Karpas-422 (cell line): ENCODE results near the gene BMPR1B. TPM values are rescaled to one million over a fixed set of nuclear protein-coding genes. Genes with fewer than 3 reads are reported as not detected.

Experiments
- DNase-seq: peaks from one replicate; pipeline ENCODE4 v3.0.0-alpha.2; 2015
- H2AFZ ChIP-seq: fragments of 200-600 bp; sonication (generic); 2 replicates; pipeline ENCODE4 v1.6.1; 2014; ENCODE audit warnings: antibody characterized with exemption, low read length, mixed read lengths
- H3K27ac ChIP-seq: fragments of 200-600 bp; sonication (generic); 2 replicates; pipeline ENCODE4 v1.5.1; 2014; ENCODE audit warnings: mild to moderate bottlenecking, low read length, moderate library complexity
- H3K27me3 ChIP-seq: fragments of 200-600 bp; sonication (generic); 2 replicates; pipeline ENCODE4 v1.6.1; 2014; ENCODE audit warnings: low read length, mixed read lengths
- H3K36me3 ChIP-seq: fragments of 200-600 bp; sonication (generic); 2 replicates; pipeline ENCODE4 v1.6.1; 2014; ENCODE audit warnings: low read length, mixed read lengths; ENCODE audit not compliant: insufficient read depth
- H3K4me1 ChIP-seq: fragments of 200-600 bp; sonication (generic); 2 replicates; pipeline ENCODE4 v1.6.1; 2014; ENCODE audit warnings: mild to moderate bottlenecking, low read length, mixed read lengths
- H3K4me2 ChIP-seq: fragments of 200-600 bp; sonication (generic); 2 replicates; pipeline ENCODE4 v1.6.1; 2014; ENCODE audit warnings: low read length, low read depth, mild to moderate bottlenecking; ENCODE audit not compliant: poor library complexity, severe bottlenecking
- H3K4me3 ChIP-seq: fragments of 200-600 bp; sonication (generic); 2 replicates; pipeline ENCODE4 v1.5.1; 2014; ENCODE audit warnings: mild to moderate bottlenecking, antibody characterized with exemption, low read length, mixed read lengths
- H3K79me2 ChIP-seq: fragments of 200-600 bp; sonication (generic); 2 replicates; pipeline ENCODE4 v1.6.1; 2014; ENCODE audit warnings: mild to moderate bottlenecking, low read length, mixed read lengths
- H3K9ac ChIP-seq: fragments of 200-600 bp; sonication (generic); 2 replicates; pipeline ENCODE4 v1.6.0; 2014; ENCODE audit warnings: low read length
- H3K9me2 ChIP-seq: fragments of 200-600 bp; sonication (generic), shearing (Covaris generic); replicated peaks from 2 replicates; pipeline ENCODE4 v1.6.0; 2014; ENCODE audit warnings: mild to moderate bottlenecking, low read length, moderate library complexity; ENCODE audit not compliant: insufficient read depth
- H3K9me3 ChIP-seq: fragments of 300-700, 200-600 bp; sonication (generic); 2 replicates; pipeline ENCODE4 v1.6.1; 2014; ENCODE audit warnings: low read length, mixed read lengths
- H4K20me1 ChIP-seq: fragments of 200-600 bp; sonication (generic); 2 replicates; pipeline ENCODE4 v1.6.1; 2014; ENCODE audit warnings: mild to moderate bottlenecking, antibody characterized with exemption, low read length, low read depth; ENCODE audit not compliant: insufficient read depth
- total RNA-seq: library from RNA; depleted of rRNA; stranded (reverse); fragments of >200 nt; shearing (Covaris generic); gene quantifications from 2 replicates; pipeline ENCODE4 v1.2.3, GENCODE V29; 2014; ENCODE audit warnings: low replicate concordance

The BMPR1B gene
- total RNA-seq, 1 experiment from 2014 or later: not detected

GRCh38 chr4:94976371-94977011 is 218.7 kb downstream of the BMPR1B start:
- no peak overlapping the region for H3K4me2 ChIP-seq
- H3K79me2 ChIP-seq: no peaks in the 10 kb centered on the region
- H3K4me3 ChIP-seq: no peak overlapping the region
- H4K20me1 ChIP-seq: no peaks in the 10 kb centered on the region
- H3K9me3 ChIP-seq: no peaks in the 10 kb centered on the region
- no peak for DNase-seq
- no peaks in the 10 kb centered on the region for H3K4me1 ChIP-seq
- no peaks in the 10 kb centered on the region for H3K27me3 ChIP-seq
- H3K27ac ChIP-seq: no peak overlapping the region
- no peak overlapping the region for H2AFZ ChIP-seq
- no peaks in the 10 kb centered on the region for H3K9me2 ChIP-seq
- no peaks in the 10 kb centered on the region for H3K36me3 ChIP-seq
- no peak overlapping the region for H3K9ac ChIP-seq

GRCh38 chr4:94978904-94979303 is 221.1 kb downstream of the BMPR1B start:
- no peak overlapping the region for H3K9ac ChIP-seq
- H3K27me3 ChIP-seq: no peaks in the 10 kb centered on the region
- H2AFZ ChIP-seq: no peak overlapping the region
- H3K4me1 ChIP-seq: no peaks in the 10 kb centered on the region
- H3K9me3 ChIP-seq: no peaks in the 10 kb centered on the region
- H3K4me3 ChIP-seq: no peak overlapping the region
- no peak overlapping the region for H3K27ac ChIP-seq
- H3K4me2 ChIP-seq: no peak overlapping the region
- no peaks in the 10 kb centered on the region for H3K79me2 ChIP-seq
- H3K9me2 ChIP-seq: no peaks in the 10 kb centered on the region
- DNase-seq: no peak
- no peaks in the 10 kb centered on the region for H4K20me1 ChIP-seq
- no peaks in the 10 kb centered on the region for H3K36me3 ChIP-seq

- H3K9ac ChIP-seq: no peak overlapping the region
- no peak overlapping the region for H3K27ac ChIP-seq
- H3K4me1 ChIP-seq: no peaks in the 10 kb centered on the region
- no peaks in the 10 kb centered on the region for H3K9me2 ChIP-seq
- no peaks in the 10 kb centered on the region for H3K79me2 ChIP-seq
- DNase-seq: no peak
- no peak overlapping the region for H3K4me2 ChIP-seq
- no peaks in the 10 kb centered on the region for H4K20me1 ChIP-seq
- H3K9me3 ChIP-seq: no peaks in the 10 kb centered on the region
- no peaks in the 10 kb centered on the region for H3K36me3 ChIP-seq
- H3K4me3 ChIP-seq: no peak overlapping the region
- no peak overlapping the region for H2AFZ ChIP-seq
- H3K27me3 ChIP-seq: no peaks in the 10 kb centered on the region
Observed at GRCh38 chr4:94979621-94980020, 221.9 kb downstream of the BMPR1B start.

- H4K20me1 ChIP-seq: no peaks in the 10 kb centered on the region
- H3K36me3 ChIP-seq: no peaks in the 10 kb centered on the region
- no peaks in the 10 kb centered on the region for H3K9me2 ChIP-seq
- no peak overlapping the region for H2AFZ ChIP-seq
- DNase-seq: no peak
- H3K27ac ChIP-seq: no peak overlapping the region
- no peak overlapping the region for H3K4me2 ChIP-seq
- no peak overlapping the region for H3K4me3 ChIP-seq
- no peaks in the 10 kb centered on the region for H3K4me1 ChIP-seq
- no peaks in the 10 kb centered on the region for H3K27me3 ChIP-seq
- H3K79me2 ChIP-seq: no peaks in the 10 kb centered on the region
- H3K9ac ChIP-seq: no peak overlapping the region
- no peaks in the 10 kb centered on the region for H3K9me3 ChIP-seq
Observed at GRCh38 chr4:94995684-94996394, 238.1 kb downstream of the BMPR1B start.

GRCh38 chr4:95000076-95000648 is 242.4 kb downstream of the BMPR1B start:
- no peak overlapping the region for H3K9ac ChIP-seq
- no peaks in the 10 kb centered on the region for H3K9me2 ChIP-seq
- H2AFZ ChIP-seq: no peak overlapping the region
- H3K9me3 ChIP-seq: no peaks in the 10 kb centered on the region
- H3K4me3 ChIP-seq: no peak overlapping the region
- H3K4me2 ChIP-seq: no peak overlapping the region
- no peaks in the 10 kb centered on the region for H4K20me1 ChIP-seq
- H3K36me3 ChIP-seq: no peaks in the 10 kb centered on the region
- H3K27ac ChIP-seq: no peak overlapping the region
- H3K27me3 ChIP-seq: no peaks in the 10 kb centered on the region
- no peak for DNase-seq
- no peaks in the 10 kb centered on the region for H3K4me1 ChIP-seq
- no peaks in the 10 kb centered on the region for H3K79me2 ChIP-seq

- Histone ChIP-seq H3K9me2 (no peaks in the 10 kb centered on the region), H3K9ac (no peak overlapping the region), H3K9me3 (no peaks in the 10 kb centered on the region), H4K20me1 (no peaks in the 10 kb centered on the region), H3K4me1 (no peaks in the 10 kb centered on the region), H3K36me3 (no peaks in the 10 kb centered on the region), H3K79me2 (no peaks in the 10 kb centered on the region), H3K27ac (no peak overlapping the region), H3K4me2 (no peak overlapping the region), H3K27me3 (no peaks in the 10 kb centered on the region), H3K4me3 (no peak overlapping the region), H2AFZ (no peak overlapping the region)
- no peak for DNase-seq
Observed at GRCh38 chr4:95004912-95005311, 247.2 kb downstream of the BMPR1B start.

GRCh38 chr4:95007998-95008397 is 250.2 kb downstream of the BMPR1B start:
- Histone ChIP-seq H3K9me2 (no peaks in the 10 kb centered on the region), H3K27ac (no peak overlapping the region), H3K4me3 (no peak overlapping the region), H3K36me3 (no peaks in the 10 kb centered on the region), H3K9me3 (no peaks in the 10 kb centered on the region), H3K27me3 (no peaks in the 10 kb centered on the region), H3K4me1 (no peaks in the 10 kb centered on the region), H2AFZ (no peak overlapping the region), H4K20me1 (no peaks in the 10 kb centered on the region), H3K79me2 (no peaks in the 10 kb centered on the region), H3K4me2 (no peak overlapping the region), H3K9ac (no peak overlapping the region)
- no peak for DNase-seq

- H4K20me1 ChIP-seq: no peaks in the 10 kb centered on the region
- H3K27me3 ChIP-seq: no peaks in the 10 kb centered on the region
- no peak overlapping the region for H3K4me3 ChIP-seq
- H3K27ac ChIP-seq: no peak overlapping the region
- no peaks in the 10 kb centered on the region for H3K36me3 ChIP-seq
- no peaks in the 10 kb centered on the region for H3K79me2 ChIP-seq
- no peak overlapping the region for H2AFZ ChIP-seq
- no peak overlapping the region for H3K4me2 ChIP-seq
- H3K9me2 ChIP-seq: no peaks in the 10 kb centered on the region
- no peak for DNase-seq
- no peak overlapping the region for H3K9ac ChIP-seq
- H3K9me3 ChIP-seq: no peaks in the 10 kb centered on the region
- no peaks in the 10 kb centered on the region for H3K4me1 ChIP-seq
Observed at GRCh38 chr4:95013236-95013635, 255.5 kb downstream of the BMPR1B start.
